Activated CD4-positive, alpha-beta T cell treated with anti-CD3 and anti-CD28 coated beads for 36 hours (primary cell): ENCODE data around the gene TDRD10. TPM values are rescaled to one million over a fixed set of nuclear protein-coding genes. Genes with fewer than 3 reads are reported as not detected.
A peak's percentile ranks its signal among the peaks of the same experiment; 100 is the strongest.

ENCODE experiments used
- ATAC-seq: fragments of 200-7000 bp; cut with Tn5 transposase; one replicate; pipeline ENCODE4 v1.10.0; 2021; ENCODE audit warnings: mild to moderate bottlenecking, moderate library complexity
- CTCF ChIA-PET: fragments of 350-600 bp; sonication (Branson Sonifier 250); formaldehyde crosslinking; loops from one replicate; lab custom pipeline; 2021; ENCODE audit warnings: antibody characterized with exemption; lab: Charles Lee
- POLR2A ChIA-PET: fragments of 350-600 bp; sonication (Branson Sonifier 250); formaldehyde crosslinking; loops from one replicate; lab custom pipeline; 2021; ENCODE audit warnings: antibody characterized with exemption, inconsistent platforms; lab: Charles Lee
- DNase-seq: peaks from one replicate; pipeline ENCODE4 v3.0.0-alpha.2; 2020
- H3K27ac Mint-ChIP-seq: one replicate; pipeline ENCODE4 v1.8.0; 2021; ENCODE audit warnings: mixed read lengths
- H3K27me3 Mint-ChIP-seq: one replicate; pipeline ENCODE4 v1.8.0; 2021; ENCODE audit warnings: mixed read lengths
- H3K36me3 Mint-ChIP-seq: one replicate; pipeline ENCODE4 v1.8.0; 2021; ENCODE audit warnings: low read depth, mixed read lengths
- H3K4me1 Mint-ChIP-seq: one replicate; pipeline ENCODE4 v1.8.0; 2021; ENCODE audit warnings: mixed read lengths
- H3K4me3 Mint-ChIP-seq: one replicate; pipeline ENCODE4 v1.8.0; 2021; ENCODE audit warnings: mild to moderate bottlenecking, moderate library complexity, mixed read lengths
- H3K9me3 Mint-ChIP-seq: one replicate; pipeline ENCODE4 v1.8.0; 2021; ENCODE audit warnings: low read depth, mixed read lengths
- intact Hi-C, 2 experiments: fragments of 100-400 bp; cut with DNase I in 1 of 2; cut with micrococcal nuclease in 1 of 2; formaldehyde crosslinking; loops; one replicate each; pipeline versions ENCODE4 v1.14.2 to v1.15.1; 2022 to 2024; cut with DNase I, micrococcal nuclease
- total RNA-seq, 2 experiments: library from RNA; stranded (reverse); gene quantifications; one replicate each; pipeline ENCODE4 v1.2.3, GENCODE V29; 2021

Gene TDRD10
- total RNA-seq, 2 experiments from 2014 or later = not detected

DNA sequence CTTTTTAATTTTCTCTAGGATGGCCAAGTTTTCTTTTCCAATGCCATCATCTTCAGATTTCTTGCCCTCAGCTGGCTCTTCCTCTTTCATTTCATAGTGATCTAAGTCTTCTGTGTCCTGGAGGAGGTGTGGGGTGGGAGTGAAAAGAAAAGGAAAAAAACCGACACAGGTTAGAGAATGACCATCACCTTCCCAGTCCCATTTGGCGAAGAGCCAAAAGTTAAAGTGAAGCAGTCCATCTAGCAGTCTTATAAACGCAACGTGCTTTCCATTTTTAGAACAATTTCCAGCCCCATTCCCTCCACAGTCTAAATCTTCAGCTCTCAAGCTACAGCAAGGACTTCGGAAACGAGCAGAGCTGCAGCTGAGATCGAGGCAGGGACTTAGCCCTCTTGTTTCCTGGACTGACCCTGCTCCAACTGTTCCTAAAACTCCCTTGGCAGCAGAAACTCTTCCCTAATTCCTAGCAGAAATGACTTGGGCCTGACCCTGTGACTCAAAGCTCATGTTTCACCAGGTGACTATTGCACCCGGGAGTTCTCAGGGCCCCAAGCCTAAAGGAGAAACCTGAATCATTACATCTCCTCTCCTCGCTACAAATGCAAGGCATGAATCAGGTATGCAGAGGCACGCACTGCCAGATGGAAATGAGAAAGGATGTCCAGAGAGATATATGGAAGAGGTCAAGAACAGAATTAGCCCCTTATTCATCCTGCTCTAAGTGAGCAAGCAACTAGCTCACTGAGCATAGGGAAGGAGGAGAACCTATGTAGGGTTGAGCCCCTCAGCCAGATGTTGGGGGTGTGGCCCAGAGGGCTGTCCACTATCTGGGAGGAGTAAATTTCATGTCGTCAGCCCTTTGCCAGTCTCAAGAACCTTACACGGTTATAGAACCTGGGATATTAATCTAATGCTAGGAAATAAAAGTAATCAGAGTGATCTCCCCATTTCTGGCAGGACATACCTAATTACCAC, 51.3 kb downstream of the TDRD10 start:
- Mint-ChIP-seq H3K9me3 (no peaks in the 10 kb centered on the region), H3K27ac (peak overlapping the region; percentile 4), H3K4me1 (peaks cover 19% of the 10 kb centered on the region), H3K36me3 (peaks cover 52% of the 10 kb centered on the region), H3K27me3 (no peaks in the 10 kb centered on the region), H3K4me3 (no peak overlapping the region)
- intact Hi-C loops = no loop called here
- DNase-seq (no peak), ATAC-seq (no peak)
- CTCF ChIA-PET = interaction anchor here (0.6 to 3.9 kb wide), 8 partner anchors 8 to 328 kb away, joined by 3 to 29 read pairs (median 4); no protein-coding TSS in a partner anchor
- POLR2A ChIA-PET = no interaction called here

DNA sequence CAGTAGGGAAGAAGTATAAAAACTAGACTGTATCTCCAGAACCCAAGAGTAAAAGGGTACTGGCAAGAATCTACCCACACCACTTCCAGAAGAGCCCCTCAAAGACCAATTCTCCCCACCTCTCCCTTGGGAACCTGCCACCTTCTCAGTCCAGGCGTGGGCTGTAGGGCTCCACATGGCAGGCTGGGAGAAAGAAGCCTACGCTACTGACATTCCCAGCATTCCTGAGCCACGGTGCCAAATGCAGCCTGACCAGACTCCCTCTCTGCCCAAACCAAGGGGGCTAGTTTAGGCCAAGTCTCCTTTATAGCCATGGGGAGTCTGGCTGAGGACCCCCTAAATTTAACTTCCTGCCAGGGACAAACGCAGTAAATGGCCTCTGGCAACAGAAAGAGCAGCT, 54.4 kb downstream of the TDRD10 start:
- DNase-seq (no peak), ATAC-seq (no peak)
- Mint-ChIP-seq H3K27ac (peak overlapping the region; percentile 34), H3K36me3 (peaks cover 39% of the 10 kb centered on the region), H3K9me3 (no peaks in the 10 kb centered on the region), H3K4me1 (peaks cover 20% of the 10 kb centered on the region), H3K27me3 (no peaks in the 10 kb centered on the region), H3K4me3 (peak overlapping the region; percentile 93)
- CTCF ChIA-PET = interaction anchor here (1.3 to 4.0 kb wide), 2 partner anchors 10 to 77 kb away, joined by 3 to 22 read pairs; no protein-coding TSS in a partner anchor
- POLR2A ChIA-PET = no interaction called here
- intact Hi-C loops = loop anchor here (5.0 kb wide), 2 partner anchors 201 to 401 kb away; partner anchors contain the start of gene PBXIP1 (in 1 of the 2)

- Mint-ChIP-seq H3K27ac (peak overlapping the region; percentile 90), H3K27me3 (no peaks in the 10 kb centered on the region), H3K9me3 (no peaks in the 10 kb centered on the region), H3K4me3 (peak overlapping the region; percentile 93), H3K36me3 (peaks cover 36% of the 10 kb centered on the region), H3K4me1 (peaks cover 20% of the 10 kb centered on the region)
- intact Hi-C loops = loop anchor here (5.0 kb wide), 2 partner anchors 200 to 400 kb away; partner anchors contain the start of gene PBXIP1 (in 1 of the 2)
- CTCF ChIA-PET = interaction anchor here (1.0 to 4.0 kb wide), 3 partner anchors 11 to 78 kb away, joined by 3 to 22 read pairs (median 3); no protein-coding TSS in a partner anchor
- ATAC-seq = no peak
- no peak for DNase-seq
- POLR2A ChIA-PET = interaction anchor here (0.7 kb wide), 1 partner anchor 60 kb away, joined by 3 read pairs; no protein-coding TSS in a partner anchor
Observed at GRCh38 chr1:154557248-154557938, 55.4 kb downstream of the TDRD10 start.

DNA sequence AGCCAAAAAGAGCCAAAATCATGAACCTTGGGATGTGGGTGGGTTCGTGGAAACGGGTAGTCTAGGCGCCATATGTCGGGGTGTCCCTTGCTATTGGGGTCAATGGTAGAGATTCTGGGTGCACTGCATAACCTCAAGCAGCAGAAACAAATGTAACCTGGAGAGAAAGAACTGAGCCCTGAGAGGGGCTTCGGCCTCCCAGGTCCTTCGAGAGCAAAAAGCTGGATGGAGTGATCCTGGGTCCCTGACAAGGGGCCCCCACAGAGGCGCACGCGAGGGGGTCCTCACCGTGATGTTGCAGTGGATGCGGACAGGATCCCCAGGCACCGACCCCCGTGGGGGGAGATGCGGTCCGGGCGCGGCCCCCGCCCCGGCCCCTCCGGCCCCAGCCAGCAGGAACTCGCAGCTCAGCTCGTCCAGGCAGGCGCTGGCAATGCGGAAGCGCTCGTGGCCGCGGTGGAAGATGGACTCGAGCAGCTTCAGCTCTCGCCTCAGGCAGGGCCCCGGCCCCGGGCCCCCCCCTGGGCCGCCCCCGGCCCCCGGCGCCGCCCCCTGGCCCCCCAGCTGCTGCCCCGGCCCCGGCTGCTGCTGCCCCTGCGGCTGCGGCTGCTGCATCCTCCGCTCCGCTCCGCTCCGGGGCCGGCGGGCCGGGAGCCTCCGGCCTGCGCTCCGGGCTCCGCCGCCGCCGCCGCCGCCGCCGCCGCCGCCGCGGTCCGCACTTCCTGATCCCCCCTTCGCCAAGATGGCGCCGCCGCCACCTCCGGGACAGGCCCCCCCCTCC, 56.1 kb downstream of the TDRD10 start, which contains the start of gene UBE2Q1:
Gene UBE2Q1 (minus strand): TSS at position 724 of the 781 bp plus-strand sequence. CDS start 109 bp downstream, at position 615.
- ChIA-PET POLR2A (interaction anchor here (0.7 kb wide), 1 partner anchor 61 kb away, joined by 3 read pairs; no protein-coding TSS in a partner anchor), CTCF (interaction anchor here (0.7 to 4.0 kb wide), 4 partner anchors 11 to 253 kb away, joined by 3 to 22 read pairs (median 3); no protein-coding TSS in a partner anchor)
- ATAC-seq (no peak), DNase-seq (peak; percentile 57)
- intact Hi-C loops = loop anchor here (1.0 to 5.0 kb wide), 11 partner anchors 50 to 577 kb away; partner anchors contain the start of genes CKS1B (in 2 of the 2), ADAR (in 1 of the 2), HAX1 (in 1 of the 2) and PBXIP1 (in 1 of the 2)
- no peaks in the 10 kb centered on the region for H3K9me3 Mint-ChIP-seq
- peaks cover 34% of the 10 kb centered on the region for H3K36me3 Mint-ChIP-seq
- H3K27me3 Mint-ChIP-seq = no peaks in the 10 kb centered on the region
- H3K27ac Mint-ChIP-seq = peak within 1 kb of the TSS; percentile 96
- peaks cover 20% of the 10 kb centered on the region for H3K4me1 Mint-ChIP-seq
- H3K4me3 Mint-ChIP-seq = peak within 1 kb of the TSS; percentile 93

DNA sequence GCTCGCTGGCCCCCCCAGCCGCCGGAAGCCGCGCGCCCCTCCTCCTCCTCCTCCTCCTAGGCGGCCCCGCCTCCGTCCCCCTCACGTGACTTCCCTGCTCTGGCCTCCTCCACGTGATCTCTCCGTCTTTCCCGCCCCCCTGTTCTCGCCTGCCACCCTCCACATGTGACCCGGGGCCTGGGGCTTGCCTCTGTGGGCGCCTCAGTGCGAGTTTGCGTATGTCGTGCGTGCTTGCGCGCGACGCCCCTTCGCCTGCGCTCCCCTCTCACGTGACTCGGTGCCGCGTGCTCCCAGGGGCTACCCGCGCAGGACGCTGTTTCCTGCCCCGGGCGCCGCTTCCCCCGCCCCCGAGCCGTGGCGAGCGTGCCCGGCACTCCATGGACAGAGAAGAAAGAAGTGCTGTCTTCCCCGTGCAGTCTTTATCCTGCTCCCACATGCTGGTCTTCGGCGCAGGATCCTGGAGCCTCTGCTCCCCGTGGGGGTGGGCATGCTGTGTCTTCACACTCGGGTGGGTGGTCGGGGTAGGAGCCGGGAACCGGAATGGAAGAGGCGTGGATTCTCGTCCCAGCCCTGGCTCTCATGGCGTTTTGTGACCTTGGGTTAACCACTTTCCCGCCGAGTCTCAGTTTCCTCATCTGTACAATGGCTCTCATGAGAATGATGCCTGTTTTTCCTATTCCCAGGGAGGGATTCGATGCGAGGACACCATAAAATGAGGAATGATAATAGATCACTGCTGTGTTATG, 56.9 kb downstream of the TDRD10 start:
- Mint-ChIP-seq H3K9me3 (no peaks in the 10 kb centered on the region), H3K4me1 (peaks cover 20% of the 10 kb centered on the region), H3K4me3 (peak overlapping the region; percentile 91), H3K27me3 (no peaks in the 10 kb centered on the region), H3K36me3 (peaks cover 27% of the 10 kb centered on the region), H3K27ac (peak overlapping the region; percentile 96)
- ATAC-seq = peak; percentile 95
- ChIA-PET POLR2A (interaction anchor here (0.6 to 1.0 kb wide), 4 partner anchors 17 to 379 kb away, joined by 3 to 6 read pairs (median 3); partner anchors contain the start of gene PMVK), CTCF (interaction anchor here (0.5 to 4.0 kb wide), 35 partner anchors 10 to 527 kb away, joined by 3 to 22 read pairs (median 5); partner anchors contain the start of genes CHRNB2 and PMVK)
- DNase-seq = peak; percentile 100
- intact Hi-C loops = loop anchor here (1.0 to 5.0 kb wide), 21 partner anchors 48 to 576 kb away; partner anchors contain the start of genes CKS1B (in 2 of the 2), ADAR (in 1 of the 2), HAX1 (in 1 of the 2) and PBXIP1 (in 1 of the 2)

GRCh38 chr1:154559466-154560044, 57.5 kb downstream of the TDRD10 start:
- peak; percentile 49 for ATAC-seq
- no peaks in the 10 kb centered on the region for H3K9me3 Mint-ChIP-seq
- CTCF ChIA-PET = interaction anchor here (0.5 to 2.4 kb wide), 60 partner anchors 9 to 526 kb away, joined by 3 to 19 read pairs (median 4); partner anchors contain the start of genes CHRNB2, PBXIP1 and PMVK

GRCh38 chr1:154565876-154566275, 63.9 kb downstream of the TDRD10 start:
- H3K9me3 Mint-ChIP-seq = no peaks in the 10 kb centered on the region
- no peak overlapping the region for H3K4me3 Mint-ChIP-seq
- ChIA-PET CTCF (interaction anchor here (0.8 to 1.3 kb wide), 2 partner anchors 83 to 378 kb away, joined by 3 read pairs; no protein-coding TSS in a partner anchor), POLR2A (no interaction called here)
- no peaks in the 10 kb centered on the region for H3K36me3 Mint-ChIP-seq
- peaks cover 21% of the 10 kb centered on the region for H3K27me3 Mint-ChIP-seq
- H3K4me1 Mint-ChIP-seq = peaks cover 6% of the 10 kb centered on the region
- intact Hi-C loops = no loop called here
- H3K27ac Mint-ChIP-seq = no peak overlapping the region
- DNase-seq (no peak), ATAC-seq (no peak)

More at GRCh38 chr1:154559466-154560044, 57.5 kb downstream of the TDRD10 start:
- Mint-ChIP-seq H3K4me1 (peaks cover 20% of the 10 kb centered on the region), H3K27me3 (no peaks in the 10 kb centered on the region), H3K4me3 (peak overlapping the region; percentile 91), H3K36me3 (peaks cover 25% of the 10 kb centered on the region), H3K27ac (peak overlapping the region; percentile 96)
- POLR2A ChIA-PET = interaction anchor here (0.6 to 1.0 kb wide), 5 partner anchors 16 to 378 kb away, joined by 3 to 6 read pairs (median 3); partner anchors contain the start of gene PMVK
- DNase-seq = peak; percentile 90
- intact Hi-C loops = loop anchor here (1.0 to 5.0 kb wide), 13 partner anchors 48 to 575 kb away; partner anchors contain the start of genes PBXIP1 (in 1 of the 2) and SLC50A1 (in 1 of the 2)

GRCh38 chr1:154567386-154568156, 65.6 kb downstream of the TDRD10 start, which contains the start of gene CHRNB2:
CHRNB2 (plus strand) TSS chr1:154567778; CDS start chr1:154568045, 267 bp downstream.
- intact Hi-C loops = no loop called here
- POLR2A ChIA-PET = interaction anchor here (1.1 kb wide), 1 partner anchor 8 kb away, joined by 3 read pairs; no protein-coding TSS in a partner anchor
- peak; percentile 98 for ATAC-seq

More at GRCh38 chr1:154567386-154568156, 65.6 kb downstream of the TDRD10 start, which contains the start of gene CHRNB2:
- CTCF ChIA-PET = interaction anchor here (2.7 kb wide), 1 partner anchor 8 kb away, joined by 17 read pairs; no protein-coding TSS in a partner anchor
- Mint-ChIP-seq H3K36me3 (no peaks in the 10 kb centered on the region), H3K9me3 (no peaks in the 10 kb centered on the region), H3K27ac (no peak within 1 kb of the TSS), H3K4me1 (peaks cover 6% of the 10 kb centered on the region), H3K27me3 (peaks cover 21% of the 10 kb centered on the region), H3K4me3 (peak within 1 kb of the TSS; percentile 20)
- peak; percentile 84 for DNase-seq
